Vagina (tissue), 2 donors: Measurements from ENCODE around the gene ELF1.

Experiments
- POLR2AphosphoS5 ChIP-seq, 2 donors: sonication (generic); formaldehyde crosslinking; IDR thresholded peaks; one replicate each; pipeline ENCODE4 v1.9.0; 2017; ENCODE audit warnings: antibody characterized with exemption in 2 of 2, mild to moderate bottlenecking in 2 of 2, low read depth in 1 of 2; ENCODE audit not compliant: insufficient read depth in 1 of 2
- TF ChIP-seq, protein P1 (sequence below), 3 experiments: fragments of 450-650 bp in 2 of 3; fragments of 200-600 bp in 1 of 3; sonication (generic) in 1 of 3; IDR thresholded peaks; one replicate each; pipeline ENCODE4 v1.5.1; 2017 to 2019; ENCODE audit warnings: antibody characterized with exemption in 3 of 3, mild to moderate bottlenecking in 2 of 3, moderate library complexity in 2 of 3

DNA sequence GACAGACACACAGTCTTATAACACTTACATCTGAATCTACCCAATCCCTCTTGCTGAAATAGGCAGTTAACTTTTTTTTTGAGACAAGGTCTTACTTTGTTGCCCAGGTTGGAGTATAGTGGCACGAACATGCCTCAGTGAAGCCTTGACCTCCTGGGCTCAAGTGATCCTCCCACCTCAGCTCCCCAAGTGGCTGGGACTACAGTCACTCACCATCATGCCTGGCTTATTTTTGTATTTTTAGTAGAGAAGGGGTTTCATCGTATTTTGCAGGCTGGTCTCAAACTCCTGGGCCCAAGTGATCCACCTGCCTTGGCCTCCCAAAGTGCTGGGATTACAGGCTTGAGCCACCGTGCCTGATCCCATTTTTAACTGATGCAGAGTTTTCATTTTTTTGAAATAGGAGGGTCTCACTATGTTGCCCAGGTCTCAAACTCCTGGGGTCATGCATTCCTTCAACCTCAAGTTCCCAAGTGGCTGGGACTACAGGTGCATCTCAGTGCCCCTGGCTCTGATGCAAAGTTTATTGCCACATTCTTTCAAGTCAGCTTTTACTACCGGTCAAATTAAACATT, 7.6 kb downstream of the ELF1 start:
- TF ChIP-seq, protein P1, sequence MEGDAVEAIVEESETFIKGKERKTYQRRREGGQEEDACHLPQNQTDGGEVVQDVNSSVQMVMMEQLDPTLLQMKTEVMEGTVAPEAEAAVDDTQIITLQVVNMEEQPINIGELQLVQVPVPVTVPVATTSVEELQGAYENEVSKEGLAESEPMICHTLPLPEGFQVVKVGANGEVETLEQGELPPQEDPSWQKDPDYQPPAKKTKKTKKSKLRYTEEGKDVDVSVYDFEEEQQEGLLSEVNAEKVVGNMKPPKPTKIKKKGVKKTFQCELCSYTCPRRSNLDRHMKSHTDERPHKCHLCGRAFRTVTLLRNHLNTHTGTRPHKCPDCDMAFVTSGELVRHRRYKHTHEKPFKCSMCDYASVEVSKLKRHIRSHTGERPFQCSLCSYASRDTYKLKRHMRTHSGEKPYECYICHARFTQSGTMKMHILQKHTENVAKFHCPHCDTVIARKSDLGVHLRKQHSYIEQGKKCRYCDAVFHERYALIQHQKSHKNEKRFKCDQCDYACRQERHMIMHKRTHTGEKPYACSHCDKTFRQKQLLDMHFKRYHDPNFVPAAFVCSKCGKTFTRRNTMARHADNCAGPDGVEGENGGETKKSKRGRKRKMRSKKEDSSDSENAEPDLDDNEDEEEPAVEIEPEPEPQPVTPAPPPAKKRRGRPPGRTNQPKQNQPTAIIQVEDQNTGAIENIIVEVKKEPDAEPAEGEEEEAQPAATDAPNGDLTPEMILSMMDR (IDR thresholded peaks at IDR 0.05): no peak
- TF ChIP-seq POLR2AphosphoS5 (IDR thresholded peaks at IDR 0.05; ENCODE audit: insufficient read depth in 1 of 2, low read depth in 1 of 2): no peak
